Erythroblast (primary cell): ENCODE data around the gene PPP1R15A.
"Not testable (repeated sequence)": the region's sequence is repeated elsewhere in the genome, so short reads cannot be mapped to it uniquely, and the experiment has no call there.

Source experiments
- DNase-seq, 2 experiments: peaks; one replicate each; lab custom pipeline; 2025; lab: John Stamatoyannopoulos, UW
- GATA1 ChIP-seq: IDR thresholded peaks from 2 replicates; pipeline ENCODE4 v1.6.1; 2011; ENCODE audit warnings: low read depth, mild to moderate bottlenecking, control low read depth, low read length, moderate library complexity
- POLR2A ChIP-seq: IDR thresholded peaks from 2 replicates; pipeline ENCODE4 v1.6.1; 2011; ENCODE audit warnings: mild to moderate bottlenecking, low read length

The PPP1R15A gene

DNA sequence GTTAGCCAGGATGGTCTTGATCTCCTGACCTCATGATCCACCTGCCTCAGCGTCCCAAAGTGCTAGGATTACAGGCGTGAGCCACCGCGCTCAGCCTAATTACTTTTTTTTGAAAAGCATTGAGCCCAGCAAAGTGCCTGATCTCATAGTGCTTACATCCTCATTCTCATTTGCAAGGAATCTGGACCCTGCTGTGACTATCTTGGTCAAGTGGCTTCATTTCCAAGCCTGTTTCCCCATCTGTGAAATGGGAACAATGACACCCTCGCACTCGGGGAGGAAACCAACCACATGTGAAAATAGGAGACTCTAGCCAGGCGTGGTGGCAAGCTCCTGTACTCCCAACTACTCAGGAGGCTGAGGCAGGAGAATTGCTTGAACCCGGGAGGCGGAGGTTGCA is 2.2 kb upstream of the PPP1R15A start:
- TF ChIP-seq POLR2A (no peak), GATA1 (no peak)
- DNase-seq: no peak

DNA sequence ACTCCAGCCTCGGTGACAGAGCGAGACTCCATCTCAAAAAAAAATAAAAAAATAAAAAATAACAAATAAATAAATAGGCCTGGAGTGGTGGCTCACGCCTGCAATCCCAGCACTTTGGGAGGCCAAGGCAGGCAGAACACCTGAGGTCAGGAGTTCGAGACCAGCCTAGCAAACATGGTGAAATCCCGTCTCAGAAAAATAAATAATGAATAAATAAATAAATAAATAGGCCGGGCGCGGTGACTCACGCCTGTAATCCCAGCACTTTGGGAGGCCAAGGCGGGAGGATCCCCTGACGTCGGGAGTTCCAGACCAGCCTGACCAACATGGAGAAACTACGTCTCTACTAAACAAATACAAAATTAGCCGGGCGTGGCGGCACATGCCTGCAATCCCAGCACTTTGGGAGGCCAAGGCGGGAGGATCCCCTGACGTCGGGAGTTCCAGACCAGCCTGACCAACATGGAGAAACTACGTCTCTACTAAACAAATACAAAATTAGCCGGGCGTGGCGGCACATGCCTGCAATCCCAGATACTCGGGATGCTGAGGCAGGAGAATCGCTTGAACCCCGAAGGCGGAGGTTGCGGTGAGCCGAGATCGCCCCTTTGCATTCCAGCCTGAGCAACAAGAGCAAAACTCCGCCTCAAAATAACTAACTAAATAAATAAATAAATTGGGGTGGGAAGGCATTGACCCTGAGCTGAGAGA is 595 bp upstream of the PPP1R15A start:
- DNase-seq: not testable (repeated sequence)

DNA sequence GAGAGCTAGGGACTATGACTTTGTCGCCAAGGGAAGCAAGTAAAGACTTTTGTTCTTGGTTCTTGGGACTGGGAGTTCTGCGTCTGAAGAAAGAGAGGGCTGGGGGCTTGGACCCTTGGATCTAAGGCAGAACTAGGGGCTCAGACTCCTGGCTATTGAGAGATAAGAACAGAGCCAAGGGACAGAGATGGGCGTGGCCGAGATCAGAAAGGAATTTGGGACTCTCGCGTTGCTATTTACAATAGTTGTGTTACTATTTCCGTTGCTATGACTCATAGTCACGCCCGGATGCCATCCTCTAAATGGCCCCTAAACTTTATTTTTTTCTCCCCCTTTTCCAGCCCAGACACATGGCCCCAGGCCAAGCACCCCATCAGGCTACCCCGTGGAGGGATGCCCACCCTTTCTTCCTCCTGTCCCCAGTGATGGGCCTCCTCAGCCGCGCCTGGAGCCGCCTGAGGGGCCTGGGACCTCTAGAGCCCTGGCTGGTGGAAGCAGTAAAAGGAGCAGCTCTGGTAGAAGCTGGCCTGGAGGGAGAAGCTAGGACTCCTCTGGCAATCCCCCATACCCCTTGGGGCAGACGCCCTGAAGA is 759 bp downstream of the PPP1R15A start:
- TF ChIP-seq POLR2A (no peak), GATA1 (no peak)
- DNase-seq: peak; percentile 95

DNA sequence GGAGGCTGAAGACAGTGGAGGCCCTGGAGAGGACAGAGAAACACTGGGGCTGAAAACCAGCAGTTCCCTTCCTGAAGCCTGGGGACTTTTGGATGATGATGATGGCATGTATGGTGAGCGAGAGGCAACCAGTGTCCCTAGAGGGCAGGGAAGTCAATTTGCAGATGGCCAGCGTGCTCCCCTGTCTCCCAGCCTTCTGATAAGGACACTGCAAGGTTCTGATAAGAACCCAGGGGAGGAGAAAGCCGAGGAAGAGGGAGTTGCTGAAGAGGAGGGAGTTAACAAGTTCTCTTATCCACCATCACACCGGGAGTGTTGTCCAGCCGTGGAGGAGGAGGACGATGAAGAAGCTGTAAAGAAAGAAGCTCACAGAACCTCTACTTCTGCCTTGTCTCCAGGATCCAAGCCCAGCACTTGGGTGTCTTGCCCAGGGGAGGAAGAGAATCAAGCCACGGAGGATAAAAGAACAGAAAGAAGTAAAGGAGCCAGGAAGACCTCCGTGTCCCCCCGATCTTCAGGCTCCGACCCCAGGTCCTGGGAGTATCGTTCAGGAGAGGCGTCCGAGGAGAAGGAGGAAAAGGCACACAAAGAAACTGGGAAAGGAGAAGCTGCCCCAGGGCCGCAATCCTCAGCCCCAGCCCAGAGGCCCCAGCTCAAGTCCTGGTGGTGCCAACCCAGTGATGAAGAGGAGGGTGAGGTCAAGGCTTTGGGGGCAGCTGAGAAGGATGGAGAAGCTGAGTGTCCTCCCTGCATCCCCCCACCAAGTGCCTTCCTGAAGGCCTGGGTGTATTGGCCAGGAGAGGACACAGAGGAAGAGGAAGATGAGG is 1.5 kb downstream of the PPP1R15A start:
- peak; percentile 97 to 99 for DNase-seq
- TF ChIP-seq GATA1 (peak; percentile 99), POLR2A (peak; percentile 98)

DNA sequence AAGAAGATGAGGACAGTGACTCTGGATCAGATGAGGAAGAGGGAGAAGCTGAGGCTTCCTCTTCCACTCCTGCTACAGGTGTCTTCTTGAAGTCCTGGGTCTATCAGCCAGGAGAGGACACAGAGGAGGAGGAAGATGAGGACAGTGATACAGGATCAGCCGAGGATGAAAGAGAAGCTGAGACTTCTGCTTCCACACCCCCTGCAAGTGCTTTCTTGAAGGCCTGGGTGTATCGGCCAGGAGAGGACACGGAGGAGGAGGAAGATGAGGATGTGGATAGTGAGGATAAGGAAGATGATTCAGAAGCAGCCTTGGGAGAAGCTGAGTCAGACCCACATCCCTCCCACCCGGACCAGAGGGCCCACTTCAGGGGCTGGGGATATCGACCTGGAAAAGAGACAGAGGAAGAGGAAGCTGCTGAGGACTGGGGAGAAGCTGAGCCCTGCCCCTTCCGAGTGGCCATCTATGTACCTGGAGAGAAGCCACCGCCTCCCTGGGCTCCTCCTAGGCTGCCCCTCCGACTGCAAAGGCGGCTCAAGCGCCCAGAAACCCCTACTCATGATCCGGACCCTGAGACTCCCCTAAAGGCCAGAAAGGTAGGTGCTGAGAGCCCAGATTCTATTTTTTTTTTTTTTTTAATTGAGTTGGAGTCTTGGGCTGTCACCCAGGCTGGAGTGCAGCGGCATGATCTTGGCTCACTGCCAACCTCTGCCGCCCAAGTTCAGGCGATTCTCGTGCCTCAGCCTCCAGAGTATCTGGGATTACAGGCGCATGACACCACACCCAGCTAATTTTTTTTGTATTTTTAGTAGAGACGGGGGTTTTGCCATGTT is 2.3 kb downstream of the PPP1R15A start:
- peak; percentile 88 to 92 for DNase-seq
- TF ChIP-seq POLR2A: no peak
- no peak for TF ChIP-seq GATA1

DNA sequence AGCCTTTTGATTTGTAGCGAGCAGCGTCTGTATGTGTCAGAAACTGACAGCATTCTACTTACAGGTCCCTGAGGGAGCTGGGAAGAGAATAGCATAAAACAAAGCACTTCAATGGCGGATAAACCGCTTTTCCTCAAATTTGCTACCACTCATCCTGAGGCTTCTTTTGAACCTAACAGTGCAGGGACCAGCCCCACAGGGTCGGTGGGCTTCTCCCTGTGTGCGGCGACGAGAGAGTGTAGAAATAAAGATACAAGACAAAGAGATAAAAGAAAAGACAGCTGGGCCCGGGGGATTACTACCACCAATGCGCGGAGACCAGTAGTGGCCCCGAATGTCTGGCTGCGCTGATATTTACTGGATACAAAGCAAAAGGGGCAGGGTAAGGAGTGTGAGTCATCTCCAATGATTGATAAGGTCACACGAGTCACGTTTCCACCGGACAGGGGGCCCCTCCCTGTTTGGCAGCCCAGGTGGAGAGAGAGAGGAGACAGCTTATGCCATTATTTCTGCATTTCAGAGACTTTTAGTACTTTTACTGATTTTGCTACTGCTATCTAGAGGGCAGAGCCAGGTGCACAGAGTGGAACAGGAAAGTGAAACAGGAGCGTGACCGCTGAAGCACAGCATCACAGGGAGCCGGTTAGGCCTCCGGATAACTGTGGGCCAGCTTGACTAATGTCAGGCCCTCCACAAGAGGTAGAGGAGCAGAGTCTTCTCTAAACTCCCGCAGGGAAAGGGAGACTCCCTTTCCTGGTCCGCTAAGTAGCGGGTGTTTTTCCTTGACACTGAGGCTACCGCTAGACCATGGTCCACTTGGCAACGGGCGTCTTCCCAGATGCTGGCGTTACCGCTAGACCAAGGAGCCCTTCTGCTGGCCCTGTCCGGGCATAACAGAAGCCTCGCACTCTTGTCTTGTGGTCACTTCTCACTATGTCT is 4.1 kb downstream of the PPP1R15A start:
- DNase-seq: peak; percentile 94 to 95
- TF ChIP-seq POLR2A: peak; percentile 85

DNA sequence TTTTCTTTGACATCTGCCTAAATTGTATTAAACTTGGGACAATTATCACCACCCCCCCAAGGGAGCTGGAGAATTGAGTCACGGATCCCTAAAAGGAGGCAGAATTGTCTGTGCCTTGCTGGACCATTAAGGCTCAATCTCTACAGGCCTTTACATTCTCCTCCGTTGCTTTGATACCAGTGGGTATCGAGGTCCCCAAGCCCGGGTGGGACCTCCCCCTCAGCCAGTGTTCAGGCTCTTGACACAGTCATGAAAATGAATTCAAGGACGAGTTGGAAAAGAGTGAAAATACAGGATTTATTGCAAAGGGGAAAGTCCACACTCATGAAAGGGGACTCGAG is 5.6 kb downstream of the PPP1R15A start:
- DNase-seq: no peak
- TF ChIP-seq GATA1 (no peak), POLR2A (no peak)

DNA sequence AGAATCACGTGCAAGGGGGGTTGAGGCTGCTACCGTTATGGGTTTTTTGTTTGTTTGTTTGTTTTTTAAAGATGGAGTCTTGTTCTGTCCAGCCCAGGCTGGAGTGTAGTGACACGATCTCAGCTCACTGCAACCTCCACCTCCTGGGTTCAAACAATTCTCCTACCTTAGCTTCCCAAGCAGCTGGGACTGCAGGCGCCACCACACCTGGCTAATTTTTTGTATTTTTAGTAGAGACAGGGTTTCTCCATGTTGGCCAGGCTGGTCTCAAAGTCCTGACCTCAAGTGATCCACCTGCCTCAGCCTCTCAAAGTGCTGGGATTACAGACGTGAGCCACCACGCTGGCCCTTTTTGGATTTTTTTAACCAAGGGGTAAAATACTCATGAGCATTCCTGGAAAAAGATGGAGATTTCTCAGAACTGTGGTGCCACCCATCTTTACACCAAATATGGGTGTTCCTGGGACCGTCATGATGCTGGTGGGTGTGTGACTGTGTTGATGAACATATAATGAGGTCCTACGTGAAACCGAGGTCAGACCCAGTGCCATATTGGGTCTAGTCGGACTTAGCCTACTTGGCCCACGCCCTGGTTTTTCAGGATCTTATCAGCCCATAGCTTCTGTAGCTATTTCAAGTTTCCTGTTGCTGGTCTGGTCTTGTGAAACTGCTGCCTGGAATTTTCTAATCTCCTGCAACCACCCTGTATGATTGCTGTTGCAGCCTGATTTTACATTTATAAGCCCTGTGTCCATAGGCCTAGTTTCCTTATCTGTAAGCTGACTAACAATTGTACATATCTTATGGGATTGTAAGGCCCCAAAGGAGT is 6.2 kb downstream of the PPP1R15A start:
- TF ChIP-seq GATA1 (peak; percentile 87), POLR2A (peak; percentile 87)
- peak; percentile 99 to 100 for DNase-seq

DNA sequence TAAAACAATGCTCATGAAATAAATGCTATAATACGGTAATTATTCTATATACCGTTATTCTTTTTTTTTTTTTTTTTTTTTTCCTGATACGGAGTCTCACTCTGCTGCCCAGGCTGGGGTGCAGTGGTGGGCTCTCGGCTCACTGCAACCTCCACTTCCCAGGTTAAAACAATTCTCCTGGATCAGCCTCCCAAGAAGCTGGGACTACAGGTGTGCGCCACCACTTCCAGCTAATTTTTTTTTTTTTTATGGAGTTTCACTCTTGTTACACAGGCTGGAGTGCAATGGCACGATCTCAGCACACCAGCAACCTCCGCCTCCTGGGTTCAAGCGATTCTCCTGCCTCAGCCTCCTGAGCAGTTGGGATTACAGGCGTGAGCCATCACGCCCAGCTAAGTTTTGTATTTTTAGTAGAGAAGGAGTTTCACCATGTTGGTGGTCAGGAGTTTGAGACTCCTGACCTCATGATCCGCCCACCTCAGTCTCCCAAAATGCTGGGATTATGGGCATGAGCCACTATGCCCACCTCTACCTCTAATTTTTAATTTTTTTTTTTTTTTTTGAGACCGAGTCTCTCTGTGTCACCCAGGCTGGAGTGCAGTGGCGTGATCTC is 6.9 kb downstream of the PPP1R15A start:
- no peak for DNase-seq
- TF ChIP-seq GATA1: no peak
- TF ChIP-seq POLR2A: no peak

DNA sequence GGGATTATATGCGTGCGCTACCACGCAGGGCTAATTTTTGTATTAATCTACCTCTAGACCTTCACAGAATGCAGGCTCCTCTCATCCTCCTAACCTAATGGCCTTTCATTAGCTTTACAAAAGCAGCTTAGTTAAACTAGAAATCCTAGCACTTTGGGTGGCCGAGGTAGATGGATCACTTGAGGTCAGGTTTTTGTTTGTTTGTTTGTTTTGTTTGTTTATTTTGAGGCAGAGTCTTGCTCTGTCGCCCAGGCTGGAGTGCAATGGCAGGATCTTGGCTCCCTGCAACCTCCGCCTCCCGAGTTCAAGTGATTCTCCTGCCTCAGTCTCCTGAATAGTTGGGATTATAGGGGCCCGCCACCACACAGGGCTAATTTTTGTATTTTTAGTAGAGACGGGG is 7.5 kb downstream of the PPP1R15A start:
- DNase-seq: not testable (repeated sequence)

DNA sequence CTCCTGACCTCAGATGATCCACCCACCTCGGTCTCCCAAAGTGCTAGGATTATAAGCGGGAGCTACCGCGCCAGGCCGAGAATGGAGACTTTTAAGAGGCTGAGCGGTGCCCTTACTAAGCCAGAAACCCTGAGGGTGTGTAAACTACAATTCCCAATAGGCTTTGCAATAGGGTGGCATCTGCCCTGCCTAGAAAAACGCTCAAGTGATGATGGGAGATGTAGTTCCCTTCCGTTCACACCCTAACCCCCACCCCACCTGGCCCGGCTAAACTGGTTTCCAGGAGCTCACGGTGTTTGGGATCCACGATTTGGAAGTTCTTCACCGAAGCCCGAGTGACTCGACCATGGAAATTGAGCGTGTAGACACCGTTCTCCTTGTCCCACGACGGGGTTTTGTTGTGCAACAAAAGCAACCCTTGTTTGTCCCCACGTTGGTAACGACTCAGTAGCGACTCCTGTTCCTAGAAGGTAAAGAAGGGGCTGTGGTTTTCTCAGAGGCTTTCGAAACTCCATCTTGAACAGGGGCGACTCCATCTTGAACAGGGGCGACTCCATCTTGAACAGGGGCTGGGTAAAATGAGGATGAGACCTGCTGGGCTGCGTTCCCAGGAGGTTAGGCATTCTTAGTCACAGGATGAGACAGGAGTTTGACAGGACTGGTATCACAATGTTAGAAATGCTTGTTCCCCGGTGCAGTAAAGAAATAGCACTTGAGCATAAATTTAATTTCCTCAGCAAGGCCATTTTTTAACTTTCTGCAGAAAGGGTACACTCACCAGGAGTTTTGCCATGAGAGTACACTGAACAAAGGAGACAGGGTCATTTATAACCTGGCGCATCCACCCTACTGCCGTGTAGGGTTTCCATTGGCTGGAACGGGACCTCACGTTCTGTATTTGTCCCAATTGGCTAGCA is 9.8 kb downstream of the PPP1R15A start:
- TF ChIP-seq GATA1 (no peak), POLR2A (no peak)
- peak in 1 of 2 experiments; percentile 64 for DNase-seq
